RPMI8226 (cell line): ENCODE measurements around the gene MTREX.

Experiments
- DNase-seq: peaks from one replicate; pipeline ENCODE4 v3.0.0-alpha.2; 2015

Gene MTREX

GRCh38 chr5:55437452-55437851 lies 129.7 kb downstream of the MTREX start:
- no peak for DNase-seq

DNA sequence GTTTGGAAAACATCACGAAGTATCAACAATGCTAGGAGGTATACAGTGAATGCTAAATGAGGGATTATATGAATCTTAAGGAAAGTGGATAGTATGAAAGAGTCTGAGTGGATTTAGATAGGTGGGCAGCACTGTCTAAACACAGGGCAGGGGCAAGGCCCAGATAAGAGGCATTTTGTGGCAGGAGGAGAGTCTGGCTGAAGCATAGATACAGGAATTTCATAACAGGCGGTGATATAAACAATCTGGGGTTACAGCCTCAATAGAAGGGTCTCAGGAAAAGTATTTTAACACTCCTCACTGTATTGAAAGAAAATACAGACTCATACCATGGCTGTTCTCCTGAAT lies 130.0 kb downstream of the MTREX start:
- no peak for DNase-seq

GRCh38 chr5:55438998-55439397 lies 131.2 kb downstream of the MTREX start:
- DNase-seq = no peak

GRCh38 chr5:55440188-55440646 lies 132.4 kb downstream of the MTREX start:
- no peak for DNase-seq

GRCh38 chr5:55441107-55441771 lies 133.4 kb downstream of the MTREX start:
- no peak for DNase-seq

DNA sequence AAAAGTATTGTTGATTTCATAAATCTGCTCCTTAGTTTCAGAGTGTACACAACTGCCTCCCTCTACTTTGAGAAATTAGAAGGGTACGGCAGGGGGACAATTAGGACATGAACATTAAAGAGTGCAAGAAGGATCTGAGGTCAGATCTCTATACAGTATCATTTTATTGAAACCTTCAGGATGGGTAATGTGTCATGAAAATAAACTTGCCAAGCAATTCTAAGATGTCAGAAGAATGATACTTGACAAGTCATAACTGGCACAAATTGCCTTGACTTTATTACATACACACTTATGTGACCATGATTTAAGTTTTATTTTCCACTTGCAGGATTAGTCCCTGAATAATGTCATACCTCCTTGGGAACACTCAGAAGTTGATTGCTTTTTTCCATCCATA lies 134.2 kb downstream of the MTREX start:
- DNase-seq = no peak

GRCh38 chr5:55445791-55446190 lies 138.0 kb downstream of the MTREX start:
- no peak for DNase-seq

GRCh38 chr5:55446640-55447351 lies 139.0 kb downstream of the MTREX start:
- no peak for DNase-seq

- DNase-seq = no peak
Measured at GRCh38 chr5:55450050-55450765, 142.4 kb downstream of the MTREX start.

- DNase-seq = no peak
Measured at GRCh38 chr5:55451976-55452375, 144.2 kb downstream of the MTREX start.

DNA sequence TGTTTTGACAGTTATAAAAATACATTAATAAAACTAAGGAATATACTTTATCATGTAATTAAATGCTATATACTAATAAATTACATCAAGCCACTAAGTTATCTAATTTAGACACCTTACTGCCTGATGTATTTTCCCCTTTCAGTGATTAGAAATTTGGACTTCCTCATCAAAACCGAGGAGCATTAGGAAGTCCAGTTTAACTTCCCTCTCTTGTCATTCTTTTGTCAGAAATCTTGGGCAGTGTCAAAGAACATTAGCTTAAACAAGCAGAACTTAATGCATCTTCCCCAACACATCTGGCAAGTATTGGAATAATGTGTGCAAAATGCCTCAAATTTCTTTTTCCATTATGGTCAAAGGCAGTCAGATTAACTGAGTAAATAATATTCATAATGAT lies 145.4 kb downstream of the MTREX start:
- DNase-seq = no peak

GRCh38 chr5:55454282-55454681 lies 146.5 kb downstream of the MTREX start:
- no peak for DNase-seq

DNA sequence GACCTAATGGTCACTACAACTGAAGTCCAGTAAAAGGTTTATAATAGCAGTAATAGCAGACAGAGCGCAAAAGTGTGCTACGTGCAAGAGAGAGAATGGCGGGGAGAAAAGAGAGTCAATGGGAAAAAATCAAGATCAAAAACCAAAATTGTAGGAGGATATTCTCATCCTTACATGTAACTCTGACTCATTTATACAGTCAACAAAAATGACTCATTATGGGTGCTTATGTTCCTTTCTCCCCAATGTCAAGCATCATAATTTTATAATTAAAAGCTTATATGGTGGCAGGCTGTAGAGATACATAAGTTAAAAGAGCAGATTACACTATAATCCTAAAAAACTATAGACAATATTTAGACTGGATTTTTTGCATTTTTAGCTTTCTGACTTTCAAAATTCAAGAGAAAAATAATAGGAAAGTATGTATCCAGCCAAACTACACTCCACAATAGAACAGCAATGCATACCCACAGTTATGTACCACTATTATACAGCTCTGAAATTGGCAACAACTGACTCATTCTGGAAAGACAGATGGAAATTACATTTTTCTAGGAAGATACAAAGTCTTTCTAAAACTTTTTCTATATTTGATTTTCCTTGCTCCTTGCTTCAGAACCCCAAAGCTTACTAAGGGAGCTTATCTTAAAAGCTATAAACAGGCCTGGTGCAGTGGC lies 148.6 kb downstream of the MTREX start:
- no peak for DNase-seq

- DNase-seq = no peak
Measured at GRCh38 chr5:55459572-55459971, 151.8 kb downstream of the MTREX start.

GRCh38 chr5:55463613-55464012 lies 155.8 kb downstream of the MTREX start:
- no peak for DNase-seq

DNA sequence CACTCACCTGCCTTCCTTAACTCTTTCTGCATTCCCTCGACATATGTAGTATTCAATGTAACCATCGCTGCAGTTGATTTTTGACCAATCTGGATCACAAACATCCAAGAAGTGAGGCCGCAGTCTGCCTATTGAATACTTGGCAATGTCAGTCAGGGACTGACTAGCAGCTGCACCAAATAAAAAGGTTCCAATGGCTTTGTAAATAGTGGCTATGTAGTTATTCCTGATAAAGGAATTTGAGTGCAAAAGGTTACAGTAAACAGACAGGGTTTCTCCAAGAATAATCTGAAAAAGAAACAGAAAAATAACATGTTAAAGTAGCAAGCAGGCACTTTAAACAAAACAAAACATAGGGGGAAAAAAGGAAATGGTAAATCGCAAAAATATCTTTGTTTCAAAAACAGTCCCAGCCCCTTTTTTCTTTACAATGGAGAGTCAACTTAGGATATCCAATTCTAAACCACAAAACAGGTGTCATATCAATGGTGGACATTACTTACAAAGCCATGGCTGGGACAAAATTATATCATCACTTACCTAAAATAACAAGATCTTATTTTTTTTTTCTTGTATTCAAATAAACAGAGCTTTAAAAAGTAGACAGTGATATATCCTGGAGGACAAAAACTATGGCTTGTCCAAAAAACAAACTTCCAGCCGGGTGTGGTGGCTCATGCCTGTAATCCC lies 160.2 kb downstream of the MTREX start:
- DNase-seq = no peak

DNA sequence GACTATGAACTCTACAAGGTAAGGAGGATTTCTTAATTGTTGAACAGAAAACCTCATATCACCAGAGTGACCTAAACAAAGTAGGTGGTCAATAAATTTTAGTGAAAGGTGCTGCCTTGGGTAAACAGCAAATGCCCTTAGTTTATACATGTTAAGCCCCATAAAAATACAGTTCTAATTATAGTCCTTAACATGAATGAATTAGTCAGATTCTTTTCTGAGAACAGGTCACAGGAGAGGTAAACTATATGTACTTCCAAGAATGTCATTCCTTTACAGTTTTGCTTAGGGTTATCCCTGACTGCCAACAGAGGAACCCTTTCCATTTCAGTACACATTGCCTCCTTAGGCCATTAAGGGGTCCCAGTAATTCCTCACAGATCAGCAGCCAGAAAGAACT lies 162.1 kb downstream of the MTREX start:
- DNase-seq = no peak

GRCh38 chr5:55470282-55470681 lies 162.5 kb downstream of the MTREX start:
- DNase-seq = no peak

DNA sequence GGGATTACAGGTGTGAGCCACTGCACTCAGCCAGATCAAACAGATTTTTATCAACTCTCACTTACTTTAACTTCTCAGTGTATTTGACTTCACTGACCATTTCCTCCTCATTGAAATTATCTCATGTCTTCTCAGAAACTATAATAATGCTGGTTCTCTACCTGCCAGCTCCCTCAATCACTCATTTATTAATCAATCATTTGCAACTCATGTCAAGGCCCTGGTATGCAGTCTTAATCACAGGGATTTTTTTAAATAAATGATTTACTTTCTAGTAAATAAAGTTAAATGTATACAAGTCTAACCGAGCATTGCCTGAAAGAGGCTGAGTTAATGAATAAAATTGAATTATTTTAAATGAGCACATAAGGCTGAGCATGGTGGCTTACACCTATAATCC lies 163.7 kb downstream of the MTREX start:
- DNase-seq = no peak

GRCh38 chr5:55472642-55473041 lies 164.9 kb downstream of the MTREX start:
- DNase-seq = no peak
